ENCODE data around the gene SCN7A.
"Not testable (repeated sequence)": the region's sequence is repeated elsewhere in the genome, so short reads cannot be mapped to it uniquely, and the experiment has no call there.

Gene SCN7A

GRCh38 chr2:166360906-166361305 lies 133.1 kb downstream of the SCN7A start:
- in situ Hi-C loops (cut with MboI; ENCODE audit: low sequenced_read_pairs), result no loop called here

- in situ Hi-C loops (cut with MboI; ENCODE audit: low sequenced_read_pairs), result no loop called here
Measured at GRCh38 chr2:166360426-166360825, 133.6 kb downstream of the SCN7A start.

- in situ Hi-C loops (cut with MboI; ENCODE audit: low sequenced_read_pairs), result not testable (repeated sequence)
Measured at GRCh38 chr2:166357950-166358321, 136.1 kb downstream of the SCN7A start.

GRCh38 chr2:166357068-166357949 lies 136.7 kb downstream of the SCN7A start:
- in situ Hi-C loops (cut with MboI; ENCODE audit: low sequenced_read_pairs), result no loop called here

Data from HL-60/S4 treated with phorbol 12-myristate 13-acetate at 8.2 ng/mL for 4 days and 3 days (cell line).